ENCODE measurements around the gene RAB3GAP2.

GRCh38 chr1:220198186-220199005 is 73.9 kb downstream of the RAB3GAP2 start:
- no peak for TF ChIP-seq IRF2 (CRISPR knock-in tag; IDR thresholded peaks at IDR 0.05; ENCODE audit: borderline replicate concordance, low read depth)
- no peak for TF ChIP-seq ZNF263 (CRISPR knock-in tag; IDR thresholded peaks at IDR 0.05; ENCODE audit: low read depth)
- TF ChIP-seq CREM (CRISPR knock-in tag; IDR thresholded peaks at IDR 0.05), result no peak
- TF ChIP-seq CREB1 (CRISPR knock-in tag; IDR thresholded peaks at IDR 0.05), result no peak
- TF ChIP-seq CTCF (IDR thresholded peaks at IDR 0.05), result no peak
- no peak for TF ChIP-seq ZNF416 (CRISPR knock-in tag; IDR thresholded peaks at IDR 0.05)
- TF ChIP-seq ZNF232 (CRISPR knock-in tag; IDR thresholded peaks at IDR 0.05), result no peak
- no peak for TF ChIP-seq ZBTB21 (CRISPR knock-in tag; IDR thresholded peaks at IDR 0.05; ENCODE audit: borderline replicate concordance)
- no peak for TF ChIP-seq ATF1 (CRISPR knock-in tag; IDR thresholded peaks at IDR 0.05)
- no peak for TF ChIP-seq SMAD3 (CRISPR knock-in tag; IDR thresholded peaks at IDR 0.05; ENCODE audit: borderline replicate concordance)
